Measurements from ENCODE around the gene LRATD1.

DNA sequence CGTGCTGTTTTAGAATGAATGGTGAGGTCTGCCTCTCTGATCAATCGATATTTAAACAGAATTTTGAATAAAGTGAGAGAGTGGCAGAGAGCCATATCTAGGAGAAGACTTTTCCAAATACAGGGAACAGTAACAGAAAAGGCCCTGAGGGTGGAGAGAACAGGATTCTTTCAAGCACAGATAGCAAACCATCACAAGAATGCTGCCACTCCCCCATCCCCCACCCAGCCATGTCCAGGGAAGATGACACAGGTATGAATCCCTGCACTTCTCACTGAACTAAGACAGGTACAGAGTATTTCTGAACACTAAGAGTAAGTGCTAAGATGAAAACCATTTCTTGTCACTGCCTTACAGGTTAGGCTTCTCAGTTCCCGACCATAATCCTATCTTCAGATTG, 23.6 kb downstream of the LRATD1 start:
- TF ChIP-seq, protein P1, sequence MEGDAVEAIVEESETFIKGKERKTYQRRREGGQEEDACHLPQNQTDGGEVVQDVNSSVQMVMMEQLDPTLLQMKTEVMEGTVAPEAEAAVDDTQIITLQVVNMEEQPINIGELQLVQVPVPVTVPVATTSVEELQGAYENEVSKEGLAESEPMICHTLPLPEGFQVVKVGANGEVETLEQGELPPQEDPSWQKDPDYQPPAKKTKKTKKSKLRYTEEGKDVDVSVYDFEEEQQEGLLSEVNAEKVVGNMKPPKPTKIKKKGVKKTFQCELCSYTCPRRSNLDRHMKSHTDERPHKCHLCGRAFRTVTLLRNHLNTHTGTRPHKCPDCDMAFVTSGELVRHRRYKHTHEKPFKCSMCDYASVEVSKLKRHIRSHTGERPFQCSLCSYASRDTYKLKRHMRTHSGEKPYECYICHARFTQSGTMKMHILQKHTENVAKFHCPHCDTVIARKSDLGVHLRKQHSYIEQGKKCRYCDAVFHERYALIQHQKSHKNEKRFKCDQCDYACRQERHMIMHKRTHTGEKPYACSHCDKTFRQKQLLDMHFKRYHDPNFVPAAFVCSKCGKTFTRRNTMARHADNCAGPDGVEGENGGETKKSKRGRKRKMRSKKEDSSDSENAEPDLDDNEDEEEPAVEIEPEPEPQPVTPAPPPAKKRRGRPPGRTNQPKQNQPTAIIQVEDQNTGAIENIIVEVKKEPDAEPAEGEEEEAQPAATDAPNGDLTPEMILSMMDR (conservative IDR thresholded peaks at IDR 0.05; ENCODE audit: low read length) = no peak
- no peak for TF ChIP-seq EZH2phosphoT487 (IDR thresholded peaks at IDR 0.05; ENCODE audit: borderline replicate concordance, low read depth, low read length)

All from OCI-LY7 (cell line).